ENCODE measurements around the gene SKAP1.

DNA sequence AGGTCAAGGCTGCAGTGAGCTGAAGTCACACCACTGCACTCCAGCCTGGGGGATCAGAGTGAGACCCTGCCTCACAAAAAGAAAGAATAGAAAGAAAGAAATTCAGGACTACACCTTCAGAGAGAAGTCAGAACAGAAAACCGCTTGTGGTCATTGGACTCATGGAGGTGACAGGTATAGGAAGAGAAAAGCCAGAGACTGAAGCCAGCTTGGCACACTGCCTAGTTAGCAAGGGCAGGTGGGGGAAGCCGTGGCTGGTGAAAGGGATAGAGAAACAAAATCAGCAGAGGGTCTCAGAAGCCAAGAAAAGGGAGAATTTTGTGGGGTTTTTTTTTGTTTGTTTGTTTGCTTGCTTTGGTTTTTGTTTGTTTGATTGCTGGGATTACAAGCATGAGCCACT, 32.9 kb upstream of the SKAP1 start:
- TF ChIP-seq, protein P1, sequence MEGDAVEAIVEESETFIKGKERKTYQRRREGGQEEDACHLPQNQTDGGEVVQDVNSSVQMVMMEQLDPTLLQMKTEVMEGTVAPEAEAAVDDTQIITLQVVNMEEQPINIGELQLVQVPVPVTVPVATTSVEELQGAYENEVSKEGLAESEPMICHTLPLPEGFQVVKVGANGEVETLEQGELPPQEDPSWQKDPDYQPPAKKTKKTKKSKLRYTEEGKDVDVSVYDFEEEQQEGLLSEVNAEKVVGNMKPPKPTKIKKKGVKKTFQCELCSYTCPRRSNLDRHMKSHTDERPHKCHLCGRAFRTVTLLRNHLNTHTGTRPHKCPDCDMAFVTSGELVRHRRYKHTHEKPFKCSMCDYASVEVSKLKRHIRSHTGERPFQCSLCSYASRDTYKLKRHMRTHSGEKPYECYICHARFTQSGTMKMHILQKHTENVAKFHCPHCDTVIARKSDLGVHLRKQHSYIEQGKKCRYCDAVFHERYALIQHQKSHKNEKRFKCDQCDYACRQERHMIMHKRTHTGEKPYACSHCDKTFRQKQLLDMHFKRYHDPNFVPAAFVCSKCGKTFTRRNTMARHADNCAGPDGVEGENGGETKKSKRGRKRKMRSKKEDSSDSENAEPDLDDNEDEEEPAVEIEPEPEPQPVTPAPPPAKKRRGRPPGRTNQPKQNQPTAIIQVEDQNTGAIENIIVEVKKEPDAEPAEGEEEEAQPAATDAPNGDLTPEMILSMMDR (IDR thresholded peaks at IDR 0.05) = no peak
- no peak for TF ChIP-seq POLR2A (IDR thresholded peaks at IDR 0.05)
